ENCODE results near the gene CDK6. TPM values are rescaled to one million over a fixed set of nuclear protein-coding genes. Genes with fewer than 3 reads are reported as not detected.

The CDK6 gene
- total RNA-seq, 6 experiments from 2014 or later, result 6.9 to 23.7 (median 17.0) TPM

- no peak overlapping the region for H3K27ac ChIP-seq
- TF ChIP-seq POLR2A (IDR thresholded peaks at IDR 0.05), result no peak
- TF ChIP-seq, protein P1, sequence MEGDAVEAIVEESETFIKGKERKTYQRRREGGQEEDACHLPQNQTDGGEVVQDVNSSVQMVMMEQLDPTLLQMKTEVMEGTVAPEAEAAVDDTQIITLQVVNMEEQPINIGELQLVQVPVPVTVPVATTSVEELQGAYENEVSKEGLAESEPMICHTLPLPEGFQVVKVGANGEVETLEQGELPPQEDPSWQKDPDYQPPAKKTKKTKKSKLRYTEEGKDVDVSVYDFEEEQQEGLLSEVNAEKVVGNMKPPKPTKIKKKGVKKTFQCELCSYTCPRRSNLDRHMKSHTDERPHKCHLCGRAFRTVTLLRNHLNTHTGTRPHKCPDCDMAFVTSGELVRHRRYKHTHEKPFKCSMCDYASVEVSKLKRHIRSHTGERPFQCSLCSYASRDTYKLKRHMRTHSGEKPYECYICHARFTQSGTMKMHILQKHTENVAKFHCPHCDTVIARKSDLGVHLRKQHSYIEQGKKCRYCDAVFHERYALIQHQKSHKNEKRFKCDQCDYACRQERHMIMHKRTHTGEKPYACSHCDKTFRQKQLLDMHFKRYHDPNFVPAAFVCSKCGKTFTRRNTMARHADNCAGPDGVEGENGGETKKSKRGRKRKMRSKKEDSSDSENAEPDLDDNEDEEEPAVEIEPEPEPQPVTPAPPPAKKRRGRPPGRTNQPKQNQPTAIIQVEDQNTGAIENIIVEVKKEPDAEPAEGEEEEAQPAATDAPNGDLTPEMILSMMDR (IDR thresholded peaks at IDR 0.05), result no peak
- H3K27me3 ChIP-seq, result no peaks in the 10 kb centered on the region
- no peak for ATAC-seq
- peaks cover 0 to 4% (median 0%) of the 10 kb centered on the region in 4 donors for H3K4me1 ChIP-seq
- intact Hi-C loops (cut with DNase I), result no loop called here
- no peak for DNase-seq
- WGBS (ENCODE audit: insufficient coverage, low coverage, low lambda C conversion rate, missing lambda C conversion rate), result 79% methylated on average over 3 of the region's 3 CpGs
- no peak overlapping the region for H3K4me3 ChIP-seq
- no peaks in the 10 kb centered on the region for H3K36me3 ChIP-seq
- H3K9me3 ChIP-seq, result no peaks in the 10 kb centered on the region
Measured at GRCh38 chr7:92678291-92678920, 158.0 kb downstream of the CDK6 start.

GRCh38 chr7:92674379-92674778 is 162.0 kb downstream of the CDK6 start:
- Histone ChIP-seq H3K9me3 (no peaks in the 10 kb centered on the region), H3K36me3 (no peaks in the 10 kb centered on the region), H3K27ac (no peak overlapping the region), H3K27me3 (no peaks in the 10 kb centered on the region), H3K4me3 (no peak overlapping the region), H3K4me1 (peaks cover 0 to 9% (median 5%) of the 10 kb centered on the region in 4 donors)
- TF ChIP-seq, protein P1 (IDR thresholded peaks at IDR 0.05), result no peak
- no peak for TF ChIP-seq POLR2A (IDR thresholded peaks at IDR 0.05)
- intact Hi-C loops (cut with DNase I), result no loop called here
- DNase-seq, result no peak
- no peak for ATAC-seq

DNA sequence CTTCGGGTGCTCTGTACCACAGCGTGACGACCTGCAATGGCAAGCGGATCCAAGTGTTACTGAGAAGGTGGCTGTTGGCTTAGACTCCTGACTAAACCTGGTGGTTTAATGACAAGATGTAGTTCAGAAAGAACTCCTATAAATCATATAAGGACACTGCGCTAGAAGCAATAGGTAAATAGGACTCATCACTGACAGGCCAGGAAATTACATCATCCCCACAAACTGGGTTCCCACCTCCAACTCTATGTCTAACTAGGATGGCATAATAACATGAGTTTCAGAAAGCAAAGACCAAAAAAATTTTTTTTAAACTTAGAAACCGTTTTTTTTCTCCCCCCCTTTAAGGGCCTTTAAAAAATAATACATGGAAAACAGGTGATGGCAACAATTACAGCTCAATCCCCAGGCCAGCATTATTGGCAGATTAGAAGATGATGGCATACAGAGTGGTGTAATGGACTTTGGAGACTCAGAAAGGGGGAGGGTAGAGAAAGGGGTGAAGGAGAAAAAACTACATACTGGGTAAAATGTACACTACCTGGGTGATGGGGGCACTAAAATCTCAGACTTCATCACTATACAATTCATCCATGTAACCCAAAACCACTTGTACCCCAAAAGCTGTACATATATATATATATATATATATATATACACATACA is 164.7 kb downstream of the CDK6 start:
- no peak for TF ChIP-seq POLR2A (IDR thresholded peaks at IDR 0.05)
- peaks cover 0 to 9% (median 5%) of the 10 kb centered on the region in 4 donors for H3K4me1 ChIP-seq
- ATAC-seq, result no peak
- 93% methylated on average over 6 of the region's 6 CpGs for WGBS (ENCODE audit: insufficient coverage, low coverage, low lambda C conversion rate, missing lambda C conversion rate)
- no peak overlapping the region for H3K27ac ChIP-seq
- DNase-seq, result no peak
- H3K27me3 ChIP-seq, result no peaks in the 10 kb centered on the region
- no peak overlapping the region for H3K4me3 ChIP-seq
- no peaks in the 10 kb centered on the region for H3K36me3 ChIP-seq
- H3K9me3 ChIP-seq, result no peaks in the 10 kb centered on the region
- intact Hi-C loops (cut with DNase I), result no loop called here

DNA sequence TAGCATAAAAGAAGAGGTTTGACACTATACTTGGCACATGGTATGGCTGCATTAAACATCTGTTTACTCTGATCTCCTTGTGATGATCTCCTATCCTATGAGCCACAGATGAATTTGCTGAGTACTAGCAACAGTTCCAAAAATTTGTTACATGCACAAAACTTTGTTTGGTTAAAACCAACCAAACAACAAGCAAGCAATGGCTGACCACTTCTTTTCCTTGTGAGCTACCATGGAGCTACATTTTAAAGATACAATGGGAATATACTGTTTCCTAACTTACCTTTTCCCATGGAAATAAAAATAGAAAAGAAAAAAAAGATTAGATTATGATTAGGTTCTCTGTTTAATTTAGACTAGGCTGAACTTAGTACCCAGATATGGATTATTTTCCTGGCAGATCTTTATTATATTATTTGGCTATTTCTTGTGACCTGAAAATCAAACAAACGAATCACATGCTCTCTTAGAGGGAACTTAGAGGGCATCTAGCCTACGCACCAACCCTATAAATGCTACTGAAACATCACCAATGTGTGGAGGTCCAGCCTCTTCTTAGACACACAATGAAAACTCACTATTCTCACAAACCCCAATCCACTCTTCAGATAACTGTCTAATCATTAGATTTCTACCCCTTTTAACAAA is 166.0 kb downstream of the CDK6 start:
- intact Hi-C loops (cut with DNase I), result no loop called here
- ATAC-seq, result peak; percentile 69 to 84 (median 81)
- no peak for DNase-seq
- H3K4me3 ChIP-seq, result no peak overlapping the region
- H3K9me3 ChIP-seq, result no peaks in the 10 kb centered on the region
- no peaks in the 10 kb centered on the region for H3K36me3 ChIP-seq
- peaks cover 0 to 9% (median 5%) of the 10 kb centered on the region in 4 donors for H3K4me1 ChIP-seq
- 56% methylated on average over 2 of the region's 2 CpGs for WGBS (ENCODE audit: insufficient coverage, low coverage, low lambda C conversion rate, missing lambda C conversion rate)
- TF ChIP-seq, protein P1 (IDR thresholded peaks at IDR 0.05), result no peak
- TF ChIP-seq POLR2A (IDR thresholded peaks at IDR 0.05), result no peak
- peak overlapping the region in 2 of 3 donors; percentile 1 to 8 for H3K27ac ChIP-seq
- H3K27me3 ChIP-seq, result no peaks in the 10 kb centered on the region

DNA sequence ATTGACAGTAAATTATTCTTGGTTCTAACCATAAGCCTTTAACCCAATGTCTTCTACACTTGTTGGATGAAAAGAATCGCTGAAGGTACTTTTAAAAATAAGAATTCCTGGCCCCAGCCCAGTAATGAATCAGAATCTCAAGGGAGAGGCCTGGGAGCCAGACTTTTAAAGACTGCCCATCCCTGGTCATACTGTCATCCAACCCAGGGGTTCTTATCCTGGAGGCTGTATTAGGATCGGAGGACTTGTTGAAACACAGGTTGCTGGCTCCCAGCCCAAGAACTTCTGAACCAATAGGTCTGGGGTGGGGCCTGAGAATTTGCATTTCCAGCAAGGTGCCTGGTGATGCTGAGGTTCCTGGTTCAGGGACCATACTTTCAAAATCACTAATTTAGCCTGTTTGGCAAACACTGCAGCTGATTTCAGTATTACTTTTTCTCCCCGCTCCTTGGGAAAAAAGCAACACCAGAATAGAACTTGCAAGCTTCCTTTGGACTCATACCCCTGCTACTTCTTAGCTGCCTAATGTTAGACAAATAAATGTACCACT is 166.7 kb downstream of the CDK6 start:
- no peaks in the 10 kb centered on the region for H3K27me3 ChIP-seq
- TF ChIP-seq, protein P1 (IDR thresholded peaks at IDR 0.05), result no peak
- TF ChIP-seq POLR2A (IDR thresholded peaks at IDR 0.05), result no peak
- no peak overlapping the region for H3K27ac ChIP-seq
- no peak for DNase-seq
- no peak overlapping the region for H3K4me3 ChIP-seq
- peaks cover 0 to 9% (median 5%) of the 10 kb centered on the region in 4 donors for H3K4me1 ChIP-seq
- no peaks in the 10 kb centered on the region for H3K36me3 ChIP-seq
- ATAC-seq, result no peak
- 78% methylated on average over 3 of the region's 3 CpGs for WGBS (ENCODE audit: insufficient coverage, low coverage, low lambda C conversion rate, missing lambda C conversion rate)
- intact Hi-C loops (cut with DNase I), result no loop called here
- H3K9me3 ChIP-seq, result no peaks in the 10 kb centered on the region

Data from right lobe of liver (tissue), 6 donors.